HepG2 (cell line): ENCODE results near the gene SLC35F3. TPM values are rescaled to one million over a fixed set of nuclear protein-coding genes. Genes with fewer than 3 reads are reported as not detected.

Experiments
- ATAC-seq: fragments of 200-7000 bp; cut with Tn5 transposase; 3 replicates; pipeline ENCODE4 v1.9.1; 2020; ENCODE audit warnings: mild to moderate bottlenecking, moderate library complexity
- BruUV-seq: library from RNA; stranded (reverse); fragments of 400-500 nt; replicated peaks from 2 replicates; lab custom pipeline; 2021; lab: Mats Ljungman, UMichigan
- CTCF ChIA-PET: fragments of 300-600 bp; formaldehyde crosslinking; extraction: SDS; loops from one replicate; lab custom pipeline; 2021; ENCODE audit warnings: low total read pairs, inconsistent platforms, low intra/inter-chr PET ratio; lab: Yijun Ruan, JAX
- POLR2A ChIA-PET: fragments of 350-600 bp; sonication (Branson Sonifier 250); formaldehyde crosslinking; loops from one replicate; lab custom pipeline; 2020; ENCODE audit warnings: antibody characterized with exemption, inconsistent platforms; lab: Yijun Ruan, JAX
- DNase-seq: peaks from one replicate; pipeline ENCODE4 v3.0.0-alpha.2; 2015; ENCODE audit warnings: low spot score
- FAIRE-seq: peaks from 3 replicates; lab custom pipeline; 2011; peaks lifted over from hg19 to GRCh38; lab: Jason Lieb, UNC
- H2AFZ ChIP-seq: one replicate; pipeline ENCODE4 v1.6.1; 2011; ENCODE audit warnings: low read length, inconsistent platforms
- H3K27ac ChIP-seq: fragments of 300-600 bp; 3 replicates; pipeline ENCODE4 v1.8.0; 2011; ENCODE audit warnings: mixed run types, mild to moderate bottlenecking, mixed read lengths, low read length, inconsistent platforms; ENCODE audit not compliant: insufficient read depth; ENCODE audit errors: extremely low read length
- H3K27me3 ChIP-seq, 2 experiments: fragments of 200-600 bp in 1 of 2; 2 replicates in 1 of 2; 3 replicates in 1 of 2; pipeline versions ENCODE4 v1.6.0 to v1.8.0; 2011; ENCODE audit warnings: low read length in 2 of 2, mild to moderate bottlenecking in 2 of 2, moderate library complexity in 2 of 2, inconsistent platforms in 1 of 2; ENCODE audit not compliant: insufficient read depth in 2 of 2, control insufficient read depth in 1 of 2
- H3K36me3 ChIP-seq, 2 experiments: fragments of 200-600 bp in 1 of 2; replicated peaks in 1 of 2; 2 replicates in 1 of 2; 3 replicates in 1 of 2; pipeline versions ENCODE4 v1.5.1 to v1.8.0; 2011; ENCODE audit warnings: low read length in 2 of 2, inconsistent platforms in 1 of 2; ENCODE audit not compliant: insufficient read depth in 2 of 2, control insufficient read depth in 1 of 2
- H3K4me1 ChIP-seq: 2 replicates; pipeline ENCODE4 v1.5.1; 2012; ENCODE audit warnings: low read length, inconsistent platforms; ENCODE audit not compliant: insufficient read depth
- H3K4me2 ChIP-seq: 2 replicates; pipeline ENCODE4 v1.6.0; 2011; ENCODE audit warnings: low read depth, low read length, inconsistent platforms
- H3K4me3 ChIP-seq, 3 experiments: fragments of 200-600 bp in 1 of 3; sonication (generic), shearing (Covaris generic) in 1 of 3; replicated peaks in 1 of 3; 2 replicates each; pipeline ENCODE4 v1.5.1; 2011 to 2016; ENCODE audit warnings: low read length in 3 of 3, inconsistent platforms in 2 of 3, low read depth in 2 of 3, mild to moderate bottlenecking in 2 of 3, control low read depth in 1 of 3, mixed read lengths in 1 of 3; ENCODE audit not compliant: insufficient read depth in 1 of 3
- H3K79me2 ChIP-seq: one replicate; pipeline ENCODE4 v1.6.1; 2011; ENCODE audit warnings: low read length, inconsistent platforms; ENCODE audit not compliant: insufficient read depth
- H3K9ac ChIP-seq: 2 replicates; pipeline ENCODE4 v1.6.0; 2011; ENCODE audit warnings: mild to moderate bottlenecking, low read depth, low read length, inconsistent platforms; ENCODE audit not compliant: insufficient read depth
- H3K9me3 ChIP-seq: 2 replicates; pipeline ENCODE4 v1.5.1; 2012; ENCODE audit warnings: mild to moderate bottlenecking, low read length
- H4K20me1 ChIP-seq: 2 replicates; pipeline ENCODE4 v1.6.0; 2011; ENCODE audit warnings: inconsistent platforms, mild to moderate bottlenecking, low read length, moderate library complexity; ENCODE audit not compliant: insufficient read depth
- CHCHD3 ChIP-seq: sonication (generic); formaldehyde crosslinking; IDR thresholded peaks from 2 replicates; pipeline ENCODE4 v1.8.0; 2022; ENCODE audit warnings: mild to moderate bottlenecking, missing genetic modification reagents, moderate library complexity
- HNF4G ChIP-seq, 2 experiments: sonication (generic) in 1 of 2; formaldehyde crosslinking in 1 of 2; IDR thresholded peaks; 2 replicates each; pipeline versions ENCODE4 v1.4.0 to v1.6.1; 2011 to 2020; ENCODE audit warnings: borderline replicate concordance in 2 of 2, low read depth in 2 of 2, mild to moderate bottlenecking in 2 of 2, low read length in 1 of 2, missing genetic modification reagents in 1 of 2, moderate library complexity in 1 of 2
- IRF2 ChIP-seq: IDR thresholded peaks from 2 replicates; pipeline ENCODE4 v1.6.1; 2018; ENCODE audit warnings: missing genetic modification reagents, missing compliant biosample characterization
- KLF13 ChIP-seq: sonication (generic); formaldehyde crosslinking; IDR thresholded peaks from 2 replicates; pipeline ENCODE4 v1.4.0; 2020; ENCODE audit warnings: mild to moderate bottlenecking, missing genetic modification reagents
- KMT2B ChIP-seq: IDR thresholded peaks from 2 replicates; pipeline ENCODE4 v1.6.1; 2016; ENCODE audit warnings: missing genetic modification reagents, missing compliant biosample characterization
- MBNL3 ChIP-seq: fragments of 250-450 bp; sonication (Bioruptor Pico); conservative IDR thresholded peaks from 2 replicates; pipeline ENCODE4 v1.8.0; 2022; ENCODE audit warnings: mild to moderate bottlenecking, inconsistent platforms
- MEIS1 ChIP-seq: sonication (generic); formaldehyde crosslinking; IDR thresholded peaks from 2 replicates; pipeline ENCODE4 v1.9.0; 2021; ENCODE audit warnings: mild to moderate bottlenecking, missing genetic modification reagents, moderate library complexity, borderline replicate concordance
- NR1H2 ChIP-seq: sonication (generic); formaldehyde crosslinking; IDR thresholded peaks from 2 replicates; pipeline ENCODE4 v1.8.1; 2022; ENCODE audit warnings: low read depth, missing genetic modification reagents, borderline replicate concordance
- PHB2 ChIP-seq: fragments of 450-650 bp; IDR thresholded peaks from 2 replicates; pipeline ENCODE4 v1.6.1; 2018; ENCODE audit not compliant: partially characterized antibody
- RBM39 ChIP-seq: fragments of 200-400 bp; formaldehyde crosslinking; IDR thresholded peaks from one replicate; pipeline ENCODE4 v1.6.1; 2018; ENCODE audit warnings: antibody characterized with exemption, mild to moderate bottlenecking, low read depth, low read length; ENCODE audit not compliant: poor library complexity, severe bottlenecking
- SSRP1 ChIP-seq: IDR thresholded peaks from 2 replicates; pipeline ENCODE4 v1.6.1; 2016; ENCODE audit warnings: control low read depth
- YEATS2 ChIP-seq: sonication (generic); formaldehyde crosslinking; IDR thresholded peaks from 2 replicates; pipeline ENCODE4 v1.4.0; 2020; ENCODE audit warnings: missing genetic modification reagents, borderline replicate concordance
- ZNF354B ChIP-seq: sonication (generic); formaldehyde crosslinking; IDR thresholded peaks from 2 replicates; pipeline ENCODE4 v1.8.0; 2022; ENCODE audit warnings: mild to moderate bottlenecking, missing genetic modification reagents
- ZNF629 ChIP-seq: sonication (generic); formaldehyde crosslinking; conservative IDR thresholded peaks from 2 replicates; pipeline ENCODE4 v1.5.0; 2020; ENCODE audit warnings: missing genetic modification reagents
- ZNF761 ChIP-seq: sonication (generic); formaldehyde crosslinking; conservative IDR thresholded peaks from 2 replicates; pipeline ENCODE4 v1.4.0; 2020; ENCODE audit warnings: mild to moderate bottlenecking, missing genetic modification reagents
- ZNF775 ChIP-seq: sonication (generic); formaldehyde crosslinking; IDR thresholded peaks from 2 replicates; pipeline ENCODE4 v1.4.0; 2020; ENCODE audit warnings: missing genetic modification reagents, mild to moderate bottlenecking, moderate library complexity, borderline replicate concordance
- WGBS: methylation state at CpG from one replicate; pipeline ENCODE4 v1.1.6; 2017; ENCODE audit warnings: low lambda C conversion rate; 5-methylcytosine and 5-hydroxymethylcytosine counted together
- in situ Hi-C: cut with HindIII; loops from 2 replicates; pipeline ENCODE4 v1.10.0; 2017; ENCODE audit warnings: low pct_unique_long_range_greater_than_20kb; ENCODE audit not compliant: extremely low pct_ligation_motif_present
- intact Hi-C: fragments of 100-400 bp; cut with micrococcal nuclease; formaldehyde crosslinking; loops from one replicate; pipeline ENCODE4 v1.10.0; 2022; ENCODE audit not compliant: unreplicated experiment
- polyA plus RNA-seq, 8 experiments: library from polyadenylated mRNA; depleted of rRNA in 3 of 8; stranded (reverse) in 7 of 8; unstranded in 1 of 8; fragments of >200 nt; fragmentation: Illumina TruSeq in 4 of 8; extraction: Trizol in 4 of 8; gene quantifications; 2 replicates each; pipeline versions ENCODE4 v1.2.1 to v1.2.3, GENCODE V29; 2011 to 2016; ENCODE audit warnings: low read depth in 4 of 8, missing spikeins in 1 of 8, mixed read lengths in 1 of 8; ENCODE audit not compliant: insufficient read depth in 1 of 8
- total RNA-seq, 5 experiments: library from RNA; depleted of rRNA; stranded (reverse); fragments of >200 nt; fragmentation: Illumina TruSeq; extraction: Trizol; gene quantifications; 2 replicates each; pipeline ENCODE4 v1.2.3, GENCODE V29; 2016; ENCODE audit warnings: low read depth in 1 of 5
- TF ChIP-seq, protein P1 (sequence below): sonication (generic); formaldehyde crosslinking; IDR thresholded peaks from 2 replicates; pipeline ENCODE4 v1.8.1; 2023; ENCODE audit warnings: mild to moderate bottlenecking, missing genetic modification reagents

The SLC35F3 gene
- total and polyA plus RNA-seq, 2 of the 13 experiments (the other 11 are each of a cell fraction or from before 2014, with no cell fraction given): not detected

GRCh38 chr1:233946724-233947123 is 42.2 kb downstream of the SLC35F3 start:
- intact Hi-C loops (no loop called here), in situ Hi-C loops (no loop called here)
- no peak overlapping the region for H3K4me3 ChIP-seq
- no TSS peak for BruUV-seq
- no peak overlapping the region for H3K27ac ChIP-seq
- H3K4me1 ChIP-seq: no peaks in the 10 kb centered on the region
- no peaks in the 10 kb centered on the region for H3K79me2 ChIP-seq
- 45% methylated on average over 1 of the region's 1 CpG for WGBS
- H3K4me2 ChIP-seq: no peak overlapping the region
- FAIRE-seq: no peak
- peaks cover 0 to 8% of the 10 kb centered on the region in 2 experiments; a peak in 1 of 5 replicates for H3K27me3 ChIP-seq
- no peaks in the 10 kb centered on the region for H4K20me1 ChIP-seq
- H3K9me3 ChIP-seq: peaks cover 10% of the 10 kb centered on the region
- no peaks in the 10 kb centered on the region for H3K36me3 ChIP-seq
- ChIA-PET POLR2A (no interaction called here), CTCF (no interaction called here)
- H3K9ac ChIP-seq: no peak overlapping the region
- ATAC-seq: no peak
- DNase-seq: no peak
- TF ChIP-seq HNF4G (IDR thresholded peaks at IDR 0.05; ENCODE audit: borderline replicate concordance, low read depth, low read length) (no peak), HNF4G (CRISPR knock-in tag; IDR thresholded peaks at IDR 0.05; ENCODE audit: borderline replicate concordance, low read depth) (no peak), ZNF629 (CRISPR knock-in tag) (0 out of 2 replicates have a peak, but pooled peaks have one; percentile 21), RBM39 (no peak), ZNF775 (no peak), ZNF761 (no peak), KLF13 (CRISPR knock-in tag) (no peak), KMT2B (CRISPR knock-in tag) (no peak)
- no peak overlapping the region for H2AFZ ChIP-seq

DNA sequence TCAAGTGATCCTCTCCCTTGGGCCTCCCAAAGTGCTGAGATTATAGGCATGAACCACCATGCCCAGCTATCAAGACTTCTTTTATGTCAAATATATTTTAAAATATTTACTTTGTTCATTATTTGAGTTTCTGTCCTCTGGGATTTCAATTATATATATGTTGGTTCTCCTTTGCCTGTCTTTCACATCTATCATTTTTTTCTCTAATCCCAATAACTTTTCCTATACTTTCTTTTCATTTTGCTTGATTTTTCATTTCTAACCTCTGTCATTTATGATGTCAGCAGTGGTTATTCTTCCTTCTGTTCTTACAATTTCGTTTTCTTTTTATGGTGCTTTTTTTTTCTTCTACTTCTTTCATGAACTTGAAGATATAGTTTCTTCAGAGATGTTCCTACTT is 47.3 kb downstream of the SLC35F3 start:
- Histone ChIP-seq H3K27me3 (peaks cover 0 to 8% of the 10 kb centered on the region in 2 experiments; a peak in 1 of 5 replicates), H3K27ac (no peak overlapping the region), H3K79me2 (no peaks in the 10 kb centered on the region), H3K4me2 (no peak overlapping the region), H2AFZ (no peak overlapping the region), H3K36me3 (no peaks in the 10 kb centered on the region), H3K4me3 (no peak overlapping the region), H3K9me3 (peaks cover 26% of the 10 kb centered on the region), H3K9ac (no peak overlapping the region), H3K4me1 (no peaks in the 10 kb centered on the region), H4K20me1 (no peaks in the 10 kb centered on the region)
- ChIA-PET POLR2A (no interaction called here), CTCF (no interaction called here)
- intact Hi-C loops (no loop called here), in situ Hi-C loops (no loop called here)
- TF ChIP-seq, protein P1, sequence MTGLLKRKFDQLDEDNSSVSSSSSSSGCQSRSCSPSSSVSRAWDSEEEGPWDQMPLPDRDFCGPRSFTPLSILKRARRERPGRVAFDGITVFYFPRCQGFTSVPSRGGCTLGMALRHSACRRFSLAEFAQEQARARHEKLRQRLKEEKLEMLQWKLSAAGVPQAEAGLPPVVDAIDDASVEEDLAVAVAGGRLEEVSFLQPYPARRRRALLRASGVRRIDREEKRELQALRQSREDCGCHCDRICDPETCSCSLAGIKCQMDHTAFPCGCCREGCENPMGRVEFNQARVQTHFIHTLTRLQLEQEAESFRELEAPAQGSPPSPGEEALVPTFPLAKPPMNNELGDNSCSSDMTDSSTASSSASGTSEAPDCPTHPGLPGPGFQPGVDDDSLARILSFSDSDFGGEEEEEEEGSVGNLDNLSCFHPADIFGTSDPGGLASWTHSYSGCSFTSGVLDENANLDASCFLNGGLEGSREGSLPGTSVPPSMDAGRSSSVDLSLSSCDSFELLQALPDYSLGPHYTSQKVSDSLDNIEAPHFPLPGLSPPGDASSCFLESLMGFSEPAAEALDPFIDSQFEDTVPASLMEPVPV (CRISPR knock-in tag): no peak
- no peak for TF ChIP-seq IRF2 (CRISPR knock-in tag)
- no peak for TF ChIP-seq CHCHD3 (CRISPR knock-in tag)
- TF ChIP-seq MBNL3 (CRISPR knock-in tag): no peak
- TF ChIP-seq YEATS2 (CRISPR knock-in tag): no peak
- no peak for TF ChIP-seq SSRP1 (CRISPR knock-in tag)
- no peak for TF ChIP-seq NR1H2 (CRISPR knock-in tag)
- no peak for TF ChIP-seq ZNF354B (CRISPR knock-in tag)
- TF ChIP-seq MEIS1 (CRISPR knock-in tag): no peak
- no peak for TF ChIP-seq PHB2
- DNase-seq: no peak
- no TSS peak for BruUV-seq
- no peak for FAIRE-seq
- WGBS: 0% methylated on average over 1 of the region's 1 CpG
- no peak for ATAC-seq
